HL-60 (cell line): ENCODE data around the gene DCC.

Source experiments
- DNase-seq, 2 experiments: peaks; one replicate each; pipeline ENCODE4 v3.0.0-alpha.2; 2010 to 2020; ENCODE audit warnings: low read depth in 1 of 2, low spot score in 1 of 2
- H3K27ac ChIP-seq: fragments of 250-450 bp; sonication (Bioruptor Pico); replicated peaks from 2 replicates; pipeline ENCODE4 v1.5.1; 2020; ENCODE audit warnings: mild to moderate bottlenecking, moderate library complexity
- H3K27me3 ChIP-seq: fragments of 250-450 bp; sonication (Bioruptor Pico); 2 replicates; pipeline ENCODE4 v1.5.1; 2021; ENCODE audit warnings: mild to moderate bottlenecking, moderate library complexity; ENCODE audit not compliant: insufficient read depth, poor library complexity, severe bottlenecking
- H3K4me3 ChIP-seq: replicated peaks from 2 replicates; pipeline ENCODE4 v1.5.1; 2011; ENCODE audit warnings: mild to moderate bottlenecking, control low read depth, low read length; ENCODE audit not compliant: insufficient read depth
- GABPA ChIP-seq: IDR thresholded peaks from 2 replicates; pipeline ENCODE4 v1.6.1; 2012; ENCODE audit warnings: low read depth
- POLR2AphosphoS5 ChIP-seq: IDR thresholded peaks from 2 replicates; pipeline ENCODE4 v1.6.1; 2012; ENCODE audit warnings: low read depth
- REST ChIP-seq: IDR thresholded peaks from 2 replicates; pipeline ENCODE4 v1.6.1; 2012; ENCODE audit warnings: low read depth; ENCODE audit not compliant: insufficient replicate concordance
- SPI1 ChIP-seq: IDR thresholded peaks from 2 replicates; pipeline ENCODE4 v1.6.1; 2012; ENCODE audit warnings: low read depth, mild to moderate bottlenecking, borderline replicate concordance
- TF ChIP-seq, protein P1 (sequence below): IDR thresholded peaks from one replicate; pipeline ENCODE4 v1.5.1; 2011; ENCODE audit warnings: low read length, control low read depth, inconsistent platforms; ENCODE audit not compliant: insufficient read depth

Gene DCC

DNA sequence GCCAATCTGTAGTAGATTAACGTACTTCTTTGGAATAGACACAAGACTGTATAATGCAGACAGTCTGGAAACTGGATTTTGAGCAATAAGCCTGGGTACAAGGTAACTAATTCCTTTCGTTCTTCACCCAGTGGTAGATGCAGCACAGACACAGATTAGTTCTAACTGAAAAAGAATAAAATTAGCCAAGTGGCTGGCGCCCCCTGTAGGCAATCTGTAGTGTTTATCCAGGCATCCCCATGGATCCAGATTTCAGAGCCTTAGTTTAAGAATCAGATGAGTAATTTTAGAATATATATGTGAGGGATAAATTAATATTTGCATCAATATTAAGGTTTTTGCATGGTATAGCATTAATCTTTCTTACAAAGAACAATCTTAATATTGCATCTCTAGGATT is 563.9 kb downstream of the DCC start:
- Histone ChIP-seq H3K27me3 (no peaks in the 10 kb centered on the region), H3K27ac (no peak overlapping the region), H3K4me3 (no peak overlapping the region)
- TF ChIP-seq, protein P1, sequence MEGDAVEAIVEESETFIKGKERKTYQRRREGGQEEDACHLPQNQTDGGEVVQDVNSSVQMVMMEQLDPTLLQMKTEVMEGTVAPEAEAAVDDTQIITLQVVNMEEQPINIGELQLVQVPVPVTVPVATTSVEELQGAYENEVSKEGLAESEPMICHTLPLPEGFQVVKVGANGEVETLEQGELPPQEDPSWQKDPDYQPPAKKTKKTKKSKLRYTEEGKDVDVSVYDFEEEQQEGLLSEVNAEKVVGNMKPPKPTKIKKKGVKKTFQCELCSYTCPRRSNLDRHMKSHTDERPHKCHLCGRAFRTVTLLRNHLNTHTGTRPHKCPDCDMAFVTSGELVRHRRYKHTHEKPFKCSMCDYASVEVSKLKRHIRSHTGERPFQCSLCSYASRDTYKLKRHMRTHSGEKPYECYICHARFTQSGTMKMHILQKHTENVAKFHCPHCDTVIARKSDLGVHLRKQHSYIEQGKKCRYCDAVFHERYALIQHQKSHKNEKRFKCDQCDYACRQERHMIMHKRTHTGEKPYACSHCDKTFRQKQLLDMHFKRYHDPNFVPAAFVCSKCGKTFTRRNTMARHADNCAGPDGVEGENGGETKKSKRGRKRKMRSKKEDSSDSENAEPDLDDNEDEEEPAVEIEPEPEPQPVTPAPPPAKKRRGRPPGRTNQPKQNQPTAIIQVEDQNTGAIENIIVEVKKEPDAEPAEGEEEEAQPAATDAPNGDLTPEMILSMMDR: peak; percentile 67
- TF ChIP-seq POLR2AphosphoS5: no peak
- DNase-seq: peak in 1 of 2 experiments; percentile 44

DNA sequence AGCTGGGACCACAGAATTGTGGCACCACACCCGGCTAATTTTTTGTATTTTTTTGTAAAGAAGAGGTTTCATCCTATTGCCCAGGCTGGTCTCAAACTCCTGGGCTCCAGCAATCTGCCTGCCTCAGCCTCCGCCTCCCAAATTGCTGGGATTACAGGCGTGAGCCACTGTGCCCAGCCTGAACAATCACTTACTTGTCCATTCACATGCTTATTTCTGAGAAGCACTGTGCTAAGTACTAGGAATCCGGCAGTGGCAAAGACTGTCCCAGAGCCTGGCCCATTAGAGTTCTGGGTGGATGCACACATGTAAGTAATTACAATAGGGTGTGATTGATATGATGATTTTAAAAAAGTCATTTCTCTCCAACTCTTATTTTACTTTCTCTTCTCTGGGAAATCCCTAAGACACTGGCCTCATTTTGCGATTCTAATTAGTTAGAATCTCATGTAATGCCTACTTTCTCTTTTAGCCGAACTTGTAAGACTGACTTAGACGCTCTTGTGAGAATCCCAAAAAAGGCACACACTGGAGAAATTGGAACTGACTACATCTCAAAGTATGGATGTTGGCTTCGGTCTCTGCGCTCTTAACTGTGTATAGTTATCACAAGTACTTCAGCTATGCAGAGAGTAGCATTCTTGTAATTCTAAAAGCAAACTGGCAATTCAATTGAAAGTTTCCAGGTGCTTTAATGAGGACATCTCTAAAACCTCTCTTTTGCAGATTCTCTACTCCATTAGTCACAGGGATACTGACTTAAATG is 567.7 kb downstream of the DCC start:
- Histone ChIP-seq H3K27ac (no peak overlapping the region), H3K27me3 (no peaks in the 10 kb centered on the region), H3K4me3 (no peak overlapping the region)
- no peak for TF ChIP-seq GABPA
- no peak for TF ChIP-seq REST
- TF ChIP-seq, protein P1: no peak
- no peak for TF ChIP-seq SPI1
- no peak for DNase-seq

DNA sequence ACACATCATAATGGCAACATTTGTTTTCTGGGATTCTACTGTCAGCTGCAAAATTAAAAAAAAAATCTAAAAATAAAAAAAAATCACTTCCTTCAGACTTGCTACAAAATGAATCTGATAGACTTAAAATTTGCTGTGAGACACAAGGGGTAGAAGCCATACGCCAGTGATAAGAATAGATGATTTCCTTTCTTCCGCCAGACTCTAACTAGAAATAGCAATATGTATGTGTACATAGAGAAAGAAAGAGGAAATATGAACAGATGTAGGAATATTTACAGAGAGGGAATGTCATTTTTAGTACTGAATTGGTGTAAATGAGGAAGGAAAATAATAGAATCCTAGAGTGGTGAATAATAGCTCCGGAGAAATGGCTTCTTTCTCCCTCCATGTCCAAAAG is 574.2 kb downstream of the DCC start:
- no peak for DNase-seq
- H3K4me3 ChIP-seq: no peak overlapping the region
- no peak overlapping the region for H3K27ac ChIP-seq
- no peak for TF ChIP-seq SPI1
- TF ChIP-seq GABPA: no peak
- TF ChIP-seq REST: no peak
- TF ChIP-seq, protein P1: no peak
- TF ChIP-seq POLR2AphosphoS5: no peak
- no peaks in the 10 kb centered on the region for H3K27me3 ChIP-seq

DNA sequence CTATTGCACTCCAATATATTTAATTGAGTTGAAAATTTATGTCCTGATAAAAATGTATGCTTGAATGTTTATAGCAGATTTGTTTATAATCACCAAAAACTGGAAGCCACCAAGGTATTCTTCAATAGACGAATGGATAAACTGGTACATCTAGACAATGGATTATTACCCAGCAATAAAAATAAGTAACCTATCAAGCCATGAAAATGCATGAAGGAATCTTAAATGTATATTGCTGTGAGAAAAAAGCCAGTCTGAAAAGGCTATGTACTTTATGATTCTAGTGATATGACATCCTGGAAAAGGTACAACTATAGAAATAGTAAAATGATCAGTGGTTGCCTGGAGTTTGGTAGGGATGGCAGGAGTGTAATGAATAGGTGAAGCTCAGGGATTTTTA is 580.7 kb downstream of the DCC start:
- H3K27ac ChIP-seq: no peak overlapping the region
- H3K4me3 ChIP-seq: no peak overlapping the region
- H3K27me3 ChIP-seq: no peaks in the 10 kb centered on the region
- DNase-seq: no peak
- TF ChIP-seq POLR2AphosphoS5: no peak
- TF ChIP-seq SPI1: no peak
- TF ChIP-seq REST: no peak
- TF ChIP-seq, protein P1: no peak
- TF ChIP-seq GABPA: no peak
